Measurements from ENCODE around the gene GUCY1A2. TPM values are rescaled to one million over a fixed set of nuclear protein-coding genes. Genes with fewer than 3 reads are reported as not detected.

The GUCY1A2 gene
- total and polyA plus RNA-seq, 2 donors from 2014 or later: 0.75 to 16.1 TPM

DNA sequence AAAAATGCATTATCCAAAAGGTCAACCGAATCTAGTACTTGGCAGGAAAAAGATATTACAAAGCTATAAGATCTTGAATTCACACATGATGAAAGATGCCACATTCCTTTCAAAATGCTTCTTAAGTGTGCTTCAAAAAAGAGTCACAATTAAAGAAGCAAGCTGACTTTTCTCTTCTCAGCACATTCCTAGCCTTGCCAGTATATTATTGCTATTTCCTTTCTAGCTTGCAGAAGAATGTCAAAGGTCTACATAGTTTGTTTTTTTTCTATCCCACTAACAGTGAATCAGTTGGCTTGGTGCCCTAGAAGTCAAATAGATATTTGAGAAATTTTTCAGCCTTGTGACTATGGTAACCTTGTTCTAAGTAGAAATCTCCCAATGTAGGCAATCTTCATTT lies 56.8 kb downstream of the GUCY1A2 start:
- no peak overlapping the region for H3K27ac ChIP-seq (ENCODE audit: low read depth in 2 of 2, low read length in 2 of 2)
- TF ChIP-seq, protein P1, sequence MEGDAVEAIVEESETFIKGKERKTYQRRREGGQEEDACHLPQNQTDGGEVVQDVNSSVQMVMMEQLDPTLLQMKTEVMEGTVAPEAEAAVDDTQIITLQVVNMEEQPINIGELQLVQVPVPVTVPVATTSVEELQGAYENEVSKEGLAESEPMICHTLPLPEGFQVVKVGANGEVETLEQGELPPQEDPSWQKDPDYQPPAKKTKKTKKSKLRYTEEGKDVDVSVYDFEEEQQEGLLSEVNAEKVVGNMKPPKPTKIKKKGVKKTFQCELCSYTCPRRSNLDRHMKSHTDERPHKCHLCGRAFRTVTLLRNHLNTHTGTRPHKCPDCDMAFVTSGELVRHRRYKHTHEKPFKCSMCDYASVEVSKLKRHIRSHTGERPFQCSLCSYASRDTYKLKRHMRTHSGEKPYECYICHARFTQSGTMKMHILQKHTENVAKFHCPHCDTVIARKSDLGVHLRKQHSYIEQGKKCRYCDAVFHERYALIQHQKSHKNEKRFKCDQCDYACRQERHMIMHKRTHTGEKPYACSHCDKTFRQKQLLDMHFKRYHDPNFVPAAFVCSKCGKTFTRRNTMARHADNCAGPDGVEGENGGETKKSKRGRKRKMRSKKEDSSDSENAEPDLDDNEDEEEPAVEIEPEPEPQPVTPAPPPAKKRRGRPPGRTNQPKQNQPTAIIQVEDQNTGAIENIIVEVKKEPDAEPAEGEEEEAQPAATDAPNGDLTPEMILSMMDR (IDR thresholded peaks at IDR 0.05; ENCODE audit: borderline replicate concordance, extremely low read depth, insufficient read depth): no peak
- H3K4me1 ChIP-seq (ENCODE audit: control insufficient read depth in 2 of 3, insufficient read depth in 2 of 3, low read depth in 1 of 3, low read length in 3 of 3): peaks cover 0 to 2% (median 0%) of the 10 kb centered on the region in 3 donors
- DNase-seq (peak in 2 of 5 donors; percentile 48 to 52), FAIRE-seq (peak; percentile 32)
- H3K9me3 ChIP-seq (ENCODE audit: control insufficient read depth in 2 of 3, insufficient read depth in 1 of 3, low read length in 3 of 3): no peaks in the 10 kb centered on the region
- H3K4me3 ChIP-seq (ENCODE audit: low read length in 3 of 3): no peak overlapping the region
- H3K9ac ChIP-seq (ENCODE audit: low read length in 3 of 3): peak overlapping the region in 1 of 3 donors; percentile 8
- H3K27me3 ChIP-seq (ENCODE audit: control insufficient read depth, insufficient read depth, low read length): no peaks in the 10 kb centered on the region
- intact Hi-C loops (cut with DNase I): no loop called here
- no peaks in the 10 kb centered on the region for H3K36me3 ChIP-seq (ENCODE audit: control insufficient read depth in 2 of 3, insufficient read depth in 3 of 3, low read length in 3 of 3)

DNA sequence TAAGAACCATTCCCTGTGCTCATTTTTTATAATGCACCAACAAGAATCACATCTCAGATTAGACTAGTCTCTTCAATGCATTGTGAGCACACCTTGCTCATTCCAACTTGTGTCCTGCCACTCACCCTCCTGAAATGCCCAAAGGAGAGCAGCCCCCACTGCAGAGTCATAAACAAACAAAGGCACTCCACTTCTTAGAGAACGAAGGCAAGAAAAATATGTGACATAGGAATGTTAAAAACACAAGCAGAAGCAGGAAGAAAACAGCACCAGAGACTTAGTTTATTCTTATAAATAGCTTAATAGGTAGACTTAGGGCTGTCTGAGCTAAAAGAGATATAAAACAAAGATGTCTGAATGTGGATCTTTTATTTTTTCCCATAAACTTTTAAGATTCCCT lies 57.2 kb downstream of the GUCY1A2 start:
- FAIRE-seq (no peak), DNase-seq (no peak)
- intact Hi-C loops (cut with DNase I): no loop called here
- Histone ChIP-seq H3K27ac (ENCODE audit: low read depth in 2 of 2, low read length in 2 of 2) (no peak overlapping the region), H3K4me3 (ENCODE audit: low read length in 3 of 3) (no peak overlapping the region), H3K9ac (ENCODE audit: low read length in 3 of 3) (no peak overlapping the region), H3K36me3 (ENCODE audit: control insufficient read depth in 2 of 3, insufficient read depth in 3 of 3, low read length in 3 of 3) (no peaks in the 10 kb centered on the region), H3K27me3 (ENCODE audit: control insufficient read depth, insufficient read depth, low read length) (no peaks in the 10 kb centered on the region), H3K4me1 (ENCODE audit: control insufficient read depth in 2 of 3, insufficient read depth in 2 of 3, low read depth in 1 of 3, low read length in 3 of 3) (peaks cover 0 to 2% (median 0%) of the 10 kb centered on the region in 3 donors), H3K9me3 (ENCODE audit: control insufficient read depth in 2 of 3, insufficient read depth in 1 of 3, low read length in 3 of 3) (no peaks in the 10 kb centered on the region)
- TF ChIP-seq, protein P1 (IDR thresholded peaks at IDR 0.05; ENCODE audit: borderline replicate concordance, extremely low read depth, insufficient read depth): no peak

DNA sequence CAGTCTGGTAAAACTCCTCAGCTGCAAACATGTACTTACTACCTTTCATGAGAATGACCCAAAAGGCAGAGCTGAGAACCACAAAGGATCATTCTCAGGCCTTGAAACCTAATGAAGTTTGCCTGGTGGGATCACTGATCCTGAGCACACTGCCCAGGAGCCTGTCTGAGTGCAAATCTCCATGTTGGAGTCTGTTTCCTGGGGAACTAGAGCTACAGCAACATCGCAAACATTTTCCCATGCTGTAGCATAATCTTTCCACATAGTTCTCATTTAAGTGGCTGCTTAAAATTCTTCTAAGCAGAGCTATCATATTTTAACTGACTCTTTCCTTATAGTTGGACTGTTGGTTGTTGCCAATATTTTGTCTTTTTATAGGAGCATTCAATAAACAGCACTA lies 58.5 kb downstream of the GUCY1A2 start:
- no peak overlapping the region for H3K27ac ChIP-seq (ENCODE audit: low read depth in 2 of 2, low read length in 2 of 2)
- FAIRE-seq (no peak), DNase-seq (peak in 1 of 5 donors; percentile 34)
- peaks cover 0 to 2% (median 0%) of the 10 kb centered on the region in 3 donors for H3K4me1 ChIP-seq (ENCODE audit: control insufficient read depth in 2 of 3, insufficient read depth in 2 of 3, low read depth in 1 of 3, low read length in 3 of 3)
- intact Hi-C loops (cut with DNase I): no loop called here
- no peaks in the 10 kb centered on the region for H3K27me3 ChIP-seq (ENCODE audit: control insufficient read depth, insufficient read depth, low read length)
- H3K4me3 ChIP-seq (ENCODE audit: low read length in 3 of 3): no peak overlapping the region
- TF ChIP-seq, protein P1 (IDR thresholded peaks at IDR 0.05; ENCODE audit: borderline replicate concordance, extremely low read depth, insufficient read depth): no peak
- no peak overlapping the region for H3K9ac ChIP-seq (ENCODE audit: low read length in 3 of 3)
- H3K36me3 ChIP-seq (ENCODE audit: control insufficient read depth in 2 of 3, insufficient read depth in 3 of 3, low read length in 3 of 3): no peaks in the 10 kb centered on the region
- H3K9me3 ChIP-seq (ENCODE audit: control insufficient read depth in 2 of 3, insufficient read depth in 1 of 3, low read length in 3 of 3): no peaks in the 10 kb centered on the region

DNA sequence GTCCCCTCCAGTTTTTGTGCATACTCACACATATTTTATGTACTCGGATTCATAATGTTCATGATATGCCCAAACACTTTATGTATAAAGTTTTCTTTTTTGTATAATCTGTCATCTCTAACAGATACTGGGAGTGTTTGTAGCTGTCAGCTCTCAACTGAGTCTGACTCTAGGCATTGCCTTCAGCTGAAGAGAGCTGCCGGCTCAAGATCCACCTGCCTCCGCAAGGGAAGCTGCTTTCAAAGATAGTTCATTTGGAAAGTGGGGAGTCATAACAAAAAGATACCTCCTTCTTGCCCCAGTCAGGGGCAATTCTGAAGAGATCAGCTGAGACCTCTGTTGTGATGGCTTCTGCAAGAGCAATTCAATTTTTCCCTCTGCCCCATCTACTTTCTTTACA lies 58.9 kb downstream of the GUCY1A2 start:
- intact Hi-C loops (cut with DNase I): no loop called here
- TF ChIP-seq, protein P1 (IDR thresholded peaks at IDR 0.05; ENCODE audit: borderline replicate concordance, extremely low read depth, insufficient read depth): no peak
- H3K4me1 ChIP-seq (ENCODE audit: control insufficient read depth in 2 of 3, insufficient read depth in 2 of 3, low read depth in 1 of 3, low read length in 3 of 3): peaks cover 0 to 2% (median 0%) of the 10 kb centered on the region in 3 donors
- DNase-seq (no peak), FAIRE-seq (no peak)
- no peak overlapping the region for H3K27ac ChIP-seq (ENCODE audit: low read depth in 2 of 2, low read length in 2 of 2)
- H3K27me3 ChIP-seq (ENCODE audit: control insufficient read depth, insufficient read depth, low read length): no peaks in the 10 kb centered on the region
- H3K9me3 ChIP-seq (ENCODE audit: control insufficient read depth in 2 of 3, insufficient read depth in 1 of 3, low read length in 3 of 3): no peaks in the 10 kb centered on the region
- no peaks in the 10 kb centered on the region for H3K36me3 ChIP-seq (ENCODE audit: control insufficient read depth in 2 of 3, insufficient read depth in 3 of 3, low read length in 3 of 3)
- no peak overlapping the region for H3K4me3 ChIP-seq (ENCODE audit: low read length in 3 of 3)
- no peak overlapping the region for H3K9ac ChIP-seq (ENCODE audit: low read length in 3 of 3)
